Vagina (tissue), 2 donors: ENCODE measurements around the gene SGF29. TPM values are rescaled to one million over a fixed set of nuclear protein-coding genes. Genes with fewer than 3 reads are reported as not detected.

Source experiments
- DNase-seq, 2 donors: peaks; one replicate each; pipeline ENCODE4 v3.0.0-alpha.2; 2017; ENCODE audit errors: extremely low spot score in 2 of 2
- H3K27ac ChIP-seq: fragments of 200-600 bp; sonication (generic); one replicate; pipeline ENCODE4 v1.5.1; 2019
- H3K27me3 ChIP-seq: fragments of 200-600 bp; sonication (generic); one replicate; pipeline ENCODE4 v1.5.1; 2019
- H3K36me3 ChIP-seq, 2 donors: fragments of 200-600 bp; sonication (generic); one replicate each; pipeline ENCODE4 v1.5.1; 2017 to 2019
- H3K4me1 ChIP-seq: fragments of 200-600 bp; sonication (generic); one replicate; pipeline ENCODE4 v1.5.1; 2019
- H3K4me3 ChIP-seq, 2 donors: fragments of 200-600 bp; sonication (generic); 1 replicate in 1 of 2; 2 replicates in 1 of 2; pipeline ENCODE4 v1.5.1; 2016 to 2019
- H3K9me3 ChIP-seq: fragments of 200-600 bp; sonication (generic); one replicate; pipeline ENCODE4 v1.5.1; 2019
- CTCF ChIP-seq, 3 experiments: fragments of 450-650 bp in 2 of 3; fragments of 200-600 bp in 1 of 3; sonication (generic) in 1 of 3; IDR thresholded peaks; one replicate each; pipeline ENCODE4 v1.5.1; 2017 to 2019; ENCODE audit warnings: antibody characterized with exemption in 3 of 3, mild to moderate bottlenecking in 2 of 3, moderate library complexity in 2 of 3
- POLR2A ChIP-seq, 2 donors: fragments of 450-650 bp; IDR thresholded peaks; one replicate each; pipeline ENCODE4 v1.6.1; 2017; ENCODE audit warnings: antibody characterized with exemption in 2 of 2, mild to moderate bottlenecking in 2 of 2, moderate library complexity in 2 of 2
- POLR2AphosphoS5 ChIP-seq, 2 donors: sonication (generic); formaldehyde crosslinking; IDR thresholded peaks; one replicate each; pipeline ENCODE4 v1.9.0; 2017; ENCODE audit warnings: antibody characterized with exemption in 2 of 2, mild to moderate bottlenecking in 2 of 2, low read depth in 1 of 2; ENCODE audit not compliant: insufficient read depth in 1 of 2
- intact Hi-C: fragments of 100-400 bp; cut with DNase I; formaldehyde crosslinking; loops from one replicate; pipeline ENCODE4 v1.15.1; 2023
- total RNA-seq: library from RNA; depleted of rRNA; stranded (reverse); fragments of >200 nt; gene quantifications from one replicate; pipeline ENCODE4 v1.2.3, GENCODE V29; 2016

The SGF29 gene
- total RNA-seq: 16.5 TPM

- Histone ChIP-seq H3K9me3 (no peaks in the 10 kb centered on the region), H3K4me1 (peaks cover 22% of the 10 kb centered on the region), H3K36me3 (peaks cover 3 to 19% of the 10 kb centered on the region in 2 donors), H3K27me3 (no peaks in the 10 kb centered on the region), H3K4me3 (peak within 1 kb of the TSS; percentile 56 to 77), H3K27ac (peak within 1 kb of the TSS; percentile 93)
- intact Hi-C loops: loop anchor here (5.0 kb wide), 1 partner anchor 62 kb away; the partner anchor contains the start of genes APOBR and CLN3
- TF ChIP-seq POLR2AphosphoS5 (IDR thresholded peaks at IDR 0.05; ENCODE audit: insufficient read depth in 1 of 2, low read depth in 1 of 2) (peak; percentile 75 to 100), POLR2A (IDR thresholded peaks at IDR 0.05) (peak in 1 of 2 donors; percentile 92), CTCF (IDR thresholded peaks at IDR 0.05) (no peak)
- DNase-seq: peak in 1 of 2 donors; percentile 94
These were observed at the start of gene SGF29 for GRCh38 chr16:28553776-28554633. Gene SGF29, plus strand, starts transcription at chr16:28553920. Its CDS starts 27,150 bp downstream, at chr16:28581070.

- H3K4me3 ChIP-seq: no peak overlapping the region
- no peaks in the 10 kb centered on the region for H3K9me3 ChIP-seq
- no peak overlapping the region for H3K27ac ChIP-seq
- no peak for DNase-seq
- no peaks in the 10 kb centered on the region for H3K4me1 ChIP-seq
- intact Hi-C loops: no loop called here
- no peaks in the 10 kb centered on the region for H3K36me3 ChIP-seq
- no peaks in the 10 kb centered on the region for H3K27me3 ChIP-seq
- TF ChIP-seq POLR2A (IDR thresholded peaks at IDR 0.05): no peak
- no peak for TF ChIP-seq POLR2AphosphoS5 (IDR thresholded peaks at IDR 0.05; ENCODE audit: insufficient read depth in 1 of 2, low read depth in 1 of 2)
These were observed 48.9 kb upstream of the SGF29 start for GRCh38 chr16:28504707-28505404.

GRCh38 chr16:28505489-28506137, 48.1 kb upstream of the SGF29 start:
- no peak for DNase-seq
- no peaks in the 10 kb centered on the region for H3K27me3 ChIP-seq
- H3K4me1 ChIP-seq: no peaks in the 10 kb centered on the region
- no peaks in the 10 kb centered on the region for H3K9me3 ChIP-seq
- intact Hi-C loops: no loop called here
- TF ChIP-seq POLR2AphosphoS5 (IDR thresholded peaks at IDR 0.05; ENCODE audit: insufficient read depth in 1 of 2, low read depth in 1 of 2): no peak
- no peak for TF ChIP-seq POLR2A (IDR thresholded peaks at IDR 0.05)
- no peak for TF ChIP-seq CTCF (IDR thresholded peaks at IDR 0.05)
- H3K36me3 ChIP-seq: no peaks in the 10 kb centered on the region
- H3K4me3 ChIP-seq: no peak overlapping the region
- H3K27ac ChIP-seq: no peak overlapping the region

GRCh38 chr16:28511031-28511430, 42.7 kb upstream of the SGF29 start:
- DNase-seq: no peak
- H3K36me3 ChIP-seq: no peaks in the 10 kb centered on the region
- H3K27ac ChIP-seq: no peak overlapping the region
- no peak overlapping the region for H3K4me3 ChIP-seq
- H3K27me3 ChIP-seq: no peaks in the 10 kb centered on the region
- no peaks in the 10 kb centered on the region for H3K9me3 ChIP-seq
- intact Hi-C loops: no loop called here
- no peaks in the 10 kb centered on the region for H3K4me1 ChIP-seq
- TF ChIP-seq CTCF (IDR thresholded peaks at IDR 0.05) (no peak), POLR2A (IDR thresholded peaks at IDR 0.05) (no peak)
